LNCAP (cell line): ENCODE results near the gene CPN2.

Experiments used
- CTCF ChIP-seq: fragments of 450-650 bp; IDR thresholded peaks from 2 replicates; pipeline ENCODE4 v1.5.1; 2017; ENCODE audit warnings: mild to moderate bottlenecking

The CPN2 gene

GRCh38 chr3:194384569-194385001, 33.5 kb upstream of the CPN2 start:
- TF ChIP-seq CTCF, result no peak

- no peak for TF ChIP-seq CTCF
These were observed 33.0 kb upstream of the CPN2 start for GRCh38 chr3:194384156-194384555.

GRCh38 chr3:194383276-194383940, 32.3 kb upstream of the CPN2 start:
- TF ChIP-seq CTCF, result no peak

GRCh38 chr3:194382892-194383223, 31.7 kb upstream of the CPN2 start:
- no peak for TF ChIP-seq CTCF

- TF ChIP-seq CTCF, result no peak
These were observed 31.2 kb upstream of the CPN2 start for GRCh38 chr3:194382196-194382891.

- no peak for TF ChIP-seq CTCF
These were observed 30.3 kb upstream of the CPN2 start for GRCh38 chr3:194381460-194381875.

- TF ChIP-seq CTCF, result no peak
These were observed 29.2 kb upstream of the CPN2 start for GRCh38 chr3:194380326-194380725.
